Measurements from ENCODE around the gene EVC.

The EVC gene

GRCh38 chr4:5735463-5735862 lies 24.5 kb downstream of the EVC start:
- DNase-seq, result no peak

DNA sequence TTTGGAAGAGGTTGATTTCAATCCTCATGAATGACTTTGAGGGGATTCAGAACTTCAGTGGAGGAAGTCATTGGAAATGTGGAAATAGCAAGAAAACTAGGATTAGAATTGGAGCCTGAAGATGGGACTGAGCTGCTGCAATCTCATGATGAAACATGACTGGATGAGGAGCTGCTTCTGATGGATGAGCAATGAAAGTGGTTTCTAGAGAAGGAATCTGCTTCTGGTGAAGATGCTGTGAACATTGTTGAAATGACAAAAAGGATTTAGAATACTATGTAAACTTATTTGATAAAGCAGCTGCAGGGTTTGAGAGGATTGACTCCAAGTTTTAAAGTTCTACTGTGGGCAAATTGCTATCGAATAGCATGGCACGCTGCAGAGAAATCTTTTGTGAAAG lies 27.1 kb downstream of the EVC start:
- DNase-seq, result no peak

GRCh38 chr4:5742388-5742787 lies 31.4 kb downstream of the EVC start:
- DNase-seq, result no peak

- no peak for DNase-seq
Observed at GRCh38 chr4:5742968-5743367, 32.0 kb downstream of the EVC start.

DNA sequence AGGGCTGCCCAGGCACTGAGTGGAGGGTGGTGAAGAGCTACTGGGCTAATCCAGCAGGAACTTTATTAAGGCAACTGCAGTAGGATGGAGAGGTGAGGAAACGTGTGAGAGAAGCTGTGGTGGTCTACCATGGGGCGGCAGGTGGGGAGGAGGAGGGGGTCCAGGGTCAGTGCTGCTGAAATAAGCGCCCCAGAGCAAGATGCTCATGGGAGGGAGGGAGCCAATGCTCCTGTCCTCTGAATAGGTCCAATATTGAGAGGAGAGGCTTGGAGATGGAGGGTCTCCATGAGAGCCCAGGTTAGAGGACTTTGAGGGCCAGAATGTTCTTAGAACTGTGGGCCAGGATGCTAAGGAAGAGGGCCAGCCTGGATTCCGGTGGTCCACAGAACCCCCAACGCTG lies 35.2 kb downstream of the EVC start:
- DNase-seq, result no peak

- no peak for DNase-seq
Observed at GRCh38 chr4:5746829-5747737, 36.1 kb downstream of the EVC start.

DNA sequence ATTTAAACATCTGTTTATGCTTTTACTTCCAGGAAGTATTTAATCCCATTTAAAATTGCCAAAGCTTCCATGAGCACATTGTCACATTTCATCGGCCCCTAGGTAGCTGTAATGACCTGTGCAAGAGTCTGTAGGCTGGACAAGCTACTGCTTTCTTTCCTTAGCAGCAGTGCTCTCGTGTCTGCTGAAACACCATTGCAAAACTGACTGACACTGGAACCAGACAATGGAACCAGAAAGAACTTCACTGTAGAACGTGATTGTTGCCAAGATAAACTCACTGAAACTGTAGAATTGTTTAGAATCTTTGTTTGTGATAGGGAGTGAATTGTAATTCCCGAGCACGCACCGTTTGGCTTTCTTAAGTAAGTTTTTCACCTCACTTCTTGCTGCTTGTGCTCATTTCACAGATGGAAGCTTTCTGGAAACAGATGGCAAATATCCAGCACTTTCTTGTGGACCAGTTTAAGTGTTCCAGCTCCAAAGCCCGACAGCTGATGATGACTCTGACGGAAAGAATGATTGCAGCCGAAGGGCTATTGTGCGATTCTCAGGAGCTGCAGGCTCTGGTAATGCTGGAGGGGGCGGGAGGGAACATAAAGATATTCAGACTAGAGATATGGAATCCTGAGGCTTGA lies 36.9 kb downstream of the EVC start:
- no peak for DNase-seq

- no peak for DNase-seq
Observed at GRCh38 chr4:5749568-5749967, 38.6 kb downstream of the EVC start.

GRCh38 chr4:5750052-5750945 lies 39.3 kb downstream of the EVC start:
- no peak for DNase-seq

GRCh38 chr4:5750946-5751665 lies 40.1 kb downstream of the EVC start:
- no peak for DNase-seq

- no peak for DNase-seq
Observed at GRCh38 chr4:5751666-5752375, 40.8 kb downstream of the EVC start.

GRCh38 chr4:5752376-5753184 lies 41.6 kb downstream of the EVC start:
- DNase-seq, result no peak

- DNase-seq, result no peak
Observed at GRCh38 chr4:5753366-5753765, 42.4 kb downstream of the EVC start.

GRCh38 chr4:5753766-5754528 lies 42.9 kb downstream of the EVC start:
- DNase-seq, result no peak

- DNase-seq, result no peak
Observed at GRCh38 chr4:5754529-5754881, 43.5 kb downstream of the EVC start.

DNA sequence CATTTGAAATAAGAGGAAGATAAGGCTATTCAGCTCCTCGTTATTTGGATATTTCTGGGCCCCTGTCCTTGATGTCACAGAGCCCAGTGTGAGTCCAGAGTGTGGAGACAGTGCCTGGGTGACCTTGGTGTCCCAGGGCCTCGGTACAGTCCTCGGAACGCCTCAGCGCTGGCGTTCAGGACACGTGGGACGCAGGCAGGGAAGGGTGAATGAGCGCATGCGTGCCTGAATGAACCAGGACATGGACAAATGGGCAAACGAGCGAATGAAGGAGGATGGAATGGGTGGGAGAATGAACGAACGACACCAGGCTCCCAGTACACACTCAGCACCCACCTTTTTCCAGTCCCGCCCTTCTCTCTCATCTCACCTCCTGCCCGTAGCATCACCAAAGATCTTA lies 44.2 kb downstream of the EVC start:
- no peak for DNase-seq

DNA sequence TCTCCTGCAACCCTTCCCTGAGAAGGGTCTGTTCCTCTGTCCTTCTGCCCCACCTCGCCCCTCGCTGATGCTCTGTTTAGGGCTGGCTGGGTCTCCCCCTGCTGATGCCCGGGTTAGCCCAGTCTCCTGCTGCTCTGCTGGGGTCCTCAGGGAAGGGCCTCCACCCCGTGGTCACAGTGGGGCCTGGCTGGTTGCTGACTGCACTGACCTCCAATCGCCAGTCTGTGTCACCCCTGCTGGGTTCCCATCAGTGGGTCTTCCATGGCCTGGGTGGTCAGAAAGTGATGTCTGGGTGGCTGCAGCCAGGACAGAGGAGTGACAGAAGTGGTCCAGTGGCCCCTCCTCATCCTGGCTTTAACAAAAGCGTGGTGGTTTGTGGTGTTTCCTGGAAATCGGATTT lies 44.7 kb downstream of the EVC start:
- DNase-seq, result no peak

GRCh38 chr4:5756271-5756670 lies 45.3 kb downstream of the EVC start:
- DNase-seq, result no peak

GRCh38 chr4:5757091-5757490 lies 46.1 kb downstream of the EVC start:
- no peak for DNase-seq

DNA sequence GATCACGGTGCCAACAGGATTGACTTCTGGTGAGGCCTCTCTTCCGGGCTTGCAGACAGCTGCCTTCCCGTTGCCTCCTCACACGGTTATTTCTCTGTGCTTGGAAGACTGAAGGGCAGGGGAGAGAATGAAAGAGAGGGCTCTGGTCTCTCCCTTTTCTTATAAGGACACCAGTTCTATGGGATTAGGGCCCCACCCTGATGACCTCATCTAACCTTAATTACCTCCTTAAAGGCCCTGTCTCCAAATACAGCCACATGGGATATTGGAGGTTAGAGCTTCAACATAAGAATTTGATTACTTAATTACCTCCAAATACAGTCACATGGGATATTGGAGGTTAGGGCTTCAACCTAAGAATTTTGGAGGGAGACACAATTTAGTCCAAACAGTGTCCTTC lies 46.5 kb downstream of the EVC start:
- no peak for DNase-seq

GRCh38 chr4:5757954-5758353 lies 47.0 kb downstream of the EVC start:
- DNase-seq, result no peak

All from NK-92 treated with Interleukin-12 subunit alpha and Interleukin-12 subunit beta, amount 100 ng/mL, for 24 hours (cell line).